Measurements from ENCODE around the gene NECAP2.
"Not testable (repeated sequence)": the region's sequence is repeated elsewhere in the genome, so short reads cannot be mapped to it uniquely, and the experiment has no call there.

NECAP2 gene

GRCh38 chr1:16449666-16450065 is 9.1 kb downstream of the NECAP2 start:
- H3K4me1 ChIP-seq (ENCODE audit: control insufficient read depth in 1 of 2, insufficient read depth in 2 of 2, low read length in 2 of 2), result no peaks in the 10 kb centered on the region
- no peaks in the 10 kb centered on the region for H3K9me3 ChIP-seq (ENCODE audit: insufficient read depth, low read depth, low read length)
- H3K9ac ChIP-seq (ENCODE audit: low read length), result no peak overlapping the region
- no peak overlapping the region for H3K4ac ChIP-seq (ENCODE audit: low read depth, low read length)
- no peaks in the 10 kb centered on the region for H3K79me1 ChIP-seq (ENCODE audit: low read length)
- no peak overlapping the region for H4K91ac ChIP-seq (ENCODE audit: low read depth, low read length)
- WGBS (ENCODE audit: extremely low coverage, insufficient coverage, insufficient read length), result no CpG with 5 or more reads among the region's 5 CpGs
- no peak overlapping the region for H3K4me3 ChIP-seq (ENCODE audit: low read depth, low read length)
- H3K23ac ChIP-seq (ENCODE audit: low read length), result no peak overlapping the region
- no peak overlapping the region for H2BK12ac ChIP-seq (ENCODE audit: low read length)
- no peaks in the 10 kb centered on the region for H3K27me3 ChIP-seq (ENCODE audit: insufficient read depth, low read length)
- H3K36me3 ChIP-seq (ENCODE audit: control insufficient read depth in 1 of 2, insufficient read depth in 2 of 2, low read length in 2 of 2), result peaks cover 68 to 72% of the 10 kb centered on the region in 2 experiments
- no peak overlapping the region for H2BK120ac ChIP-seq (ENCODE audit: insufficient read depth, low read length, poor library complexity)
- no peak overlapping the region for H3K4me2 ChIP-seq (ENCODE audit: low read length)
- H2AFZ ChIP-seq (ENCODE audit: insufficient read depth, low read length, poor library complexity), result no peak overlapping the region
- H4K12ac ChIP-seq (ENCODE audit: low read depth, low read length), result no peak overlapping the region
- no peak overlapping the region for H4K8ac ChIP-seq (ENCODE audit: low read depth, low read length)
- H3K79me2 ChIP-seq (ENCODE audit: control insufficient read depth, insufficient read depth, low read length, poor library complexity), result no peaks in the 10 kb centered on the region
- no peak for DNase-seq
- no peak overlapping the region for H2AK5ac ChIP-seq (ENCODE audit: low read length)
- no peak overlapping the region for H3K14ac ChIP-seq (ENCODE audit: low read length)
- H2BK5ac ChIP-seq (ENCODE audit: low read depth, low read length, poor library complexity), result no peak overlapping the region
- H3K27ac ChIP-seq (ENCODE audit: low read depth, low read length), result no peak overlapping the region
- no peak overlapping the region for H3K18ac ChIP-seq (ENCODE audit: low read length)

GRCh38 chr1:16450863-16451481 is 10.4 kb downstream of the NECAP2 start:
- H4K8ac ChIP-seq (ENCODE audit: low read depth, low read length), result no peak overlapping the region
- no peak overlapping the region for H2BK120ac ChIP-seq (ENCODE audit: insufficient read depth, low read length, poor library complexity)
- no peak overlapping the region for H3K14ac ChIP-seq (ENCODE audit: low read length)
- no peak overlapping the region for H3K4me3 ChIP-seq (ENCODE audit: low read depth, low read length)
- H4K91ac ChIP-seq (ENCODE audit: low read depth, low read length), result no peak overlapping the region
- H3K4ac ChIP-seq (ENCODE audit: low read depth, low read length), result no peak overlapping the region
- H3K9ac ChIP-seq (ENCODE audit: low read length), result no peak overlapping the region
- no peak overlapping the region for H3K4me2 ChIP-seq (ENCODE audit: low read length)
- no peak overlapping the region for H4K12ac ChIP-seq (ENCODE audit: low read depth, low read length)
- no peaks in the 10 kb centered on the region for H3K27me3 ChIP-seq (ENCODE audit: insufficient read depth, low read length)
- no peak overlapping the region for H2AFZ ChIP-seq (ENCODE audit: insufficient read depth, low read length, poor library complexity)
- no peak overlapping the region for H3K23ac ChIP-seq (ENCODE audit: low read length)
- DNase-seq, result no peak
- H3K27ac ChIP-seq (ENCODE audit: low read depth, low read length), result no peak overlapping the region
- no peaks in the 10 kb centered on the region for H3K9me3 ChIP-seq (ENCODE audit: insufficient read depth, low read depth, low read length)
- no peak overlapping the region for H2BK5ac ChIP-seq (ENCODE audit: low read depth, low read length, poor library complexity)
- H3K79me1 ChIP-seq (ENCODE audit: low read length), result no peaks in the 10 kb centered on the region
- H3K36me3 ChIP-seq (ENCODE audit: control insufficient read depth in 1 of 2, insufficient read depth in 2 of 2, low read length in 2 of 2), result peaks cover 64 to 75% of the 10 kb centered on the region in 2 experiments
- no peaks in the 10 kb centered on the region for H3K4me1 ChIP-seq (ENCODE audit: control insufficient read depth in 1 of 2, insufficient read depth in 2 of 2, low read length in 2 of 2)
- no peak overlapping the region for H3K18ac ChIP-seq (ENCODE audit: low read length)
- H2AK5ac ChIP-seq (ENCODE audit: low read length), result no peak overlapping the region
- H3K79me2 ChIP-seq (ENCODE audit: control insufficient read depth, insufficient read depth, low read length, poor library complexity), result no peaks in the 10 kb centered on the region
- H2BK12ac ChIP-seq (ENCODE audit: low read length), result no peak overlapping the region
- WGBS (ENCODE audit: extremely low coverage, insufficient coverage, insufficient read length), result no CpG with 5 or more reads among the region's 6 CpGs

- Histone ChIP-seq H4K8ac (ENCODE audit: low read depth, low read length) (no peak overlapping the region), H3K4ac (ENCODE audit: low read depth, low read length) (no peak overlapping the region), H3K9ac (ENCODE audit: low read length) (no peak overlapping the region), H3K79me1 (ENCODE audit: low read length) (no peaks in the 10 kb centered on the region), H3K9me3 (ENCODE audit: insufficient read depth, low read depth, low read length) (no peaks in the 10 kb centered on the region), H2BK120ac (ENCODE audit: insufficient read depth, low read length, poor library complexity) (no peak overlapping the region), H4K12ac (ENCODE audit: low read depth, low read length) (no peak overlapping the region), H3K79me2 (ENCODE audit: control insufficient read depth, insufficient read depth, low read length, poor library complexity) (no peaks in the 10 kb centered on the region), H3K27ac (ENCODE audit: low read depth, low read length) (no peak overlapping the region), H2AFZ (ENCODE audit: insufficient read depth, low read length, poor library complexity) (no peak overlapping the region), H4K91ac (ENCODE audit: low read depth, low read length) (no peak overlapping the region), H3K36me3 (ENCODE audit: control insufficient read depth in 1 of 2, insufficient read depth in 2 of 2, low read length in 2 of 2) (peaks cover 66 to 78% of the 10 kb centered on the region in 2 experiments), H3K27me3 (ENCODE audit: insufficient read depth, low read length) (no peaks in the 10 kb centered on the region), H3K23ac (ENCODE audit: low read length) (no peak overlapping the region), H3K4me3 (ENCODE audit: low read depth, low read length) (no peak overlapping the region), H2BK12ac (ENCODE audit: low read length) (no peak overlapping the region), H3K18ac (ENCODE audit: low read length) (no peak overlapping the region), H2AK5ac (ENCODE audit: low read length) (no peak overlapping the region), H3K14ac (ENCODE audit: low read length) (no peak overlapping the region), H3K4me1 (ENCODE audit: control insufficient read depth in 1 of 2, insufficient read depth in 2 of 2, low read length in 2 of 2) (no peaks in the 10 kb centered on the region), H2BK5ac (ENCODE audit: low read depth, low read length, poor library complexity) (no peak overlapping the region), H3K4me2 (ENCODE audit: low read length) (no peak overlapping the region)
- no CpG with 5 or more reads among the region's 13 CpGs for WGBS (ENCODE audit: extremely low coverage, insufficient coverage, insufficient read length)
- DNase-seq, result no peak
Observed at GRCh38 chr1:16451841-16452528, 11.5 kb downstream of the NECAP2 start.

- H3K18ac ChIP-seq (ENCODE audit: low read length); H2AFZ ChIP-seq (ENCODE audit: insufficient read depth, low read length, poor library complexity); H3K79me2 ChIP-seq (ENCODE audit: control insufficient read depth, insufficient read depth, low read length, poor library complexity); H3K27ac ChIP-seq (ENCODE audit: low read depth, low read length); H3K27me3 ChIP-seq (ENCODE audit: insufficient read depth, low read length); DNase-seq; H3K4ac ChIP-seq (ENCODE audit: low read depth, low read length); H3K23ac ChIP-seq (ENCODE audit: low read length); H2BK12ac ChIP-seq (ENCODE audit: low read length); H3K14ac ChIP-seq (ENCODE audit: low read length); H2AK5ac ChIP-seq (ENCODE audit: low read length); H3K79me1 ChIP-seq (ENCODE audit: low read length); H4K91ac ChIP-seq (ENCODE audit: low read depth, low read length); H3K4me2 ChIP-seq (ENCODE audit: low read length); H3K9ac ChIP-seq (ENCODE audit: low read length); H3K4me1 ChIP-seq (ENCODE audit: control insufficient read depth in 1 of 2, insufficient read depth in 2 of 2, low read length in 2 of 2); H4K8ac ChIP-seq (ENCODE audit: low read depth, low read length); H2BK120ac ChIP-seq (ENCODE audit: insufficient read depth, low read length, poor library complexity); H3K4me3 ChIP-seq (ENCODE audit: low read depth, low read length); H2BK5ac ChIP-seq (ENCODE audit: low read depth, low read length, poor library complexity); H4K12ac ChIP-seq (ENCODE audit: low read depth, low read length); H3K9me3 ChIP-seq (ENCODE audit: insufficient read depth, low read depth, low read length): not testable (repeated sequence)
- peaks cover 62 to 68% of the 10 kb centered on the region in 2 experiments for H3K36me3 ChIP-seq (ENCODE audit: control insufficient read depth in 1 of 2, insufficient read depth in 2 of 2, low read length in 2 of 2)
- WGBS (ENCODE audit: extremely low coverage, insufficient coverage, insufficient read length), result no CpG with 5 or more reads among the region's 3 CpGs
Observed at GRCh38 chr1:16454909-16455308, 14.4 kb downstream of the NECAP2 start.

Data from trophoblast cell (in vitro differentiated cells and primary cell).